ENCODE data around the gene EPHB3. TPM values are rescaled to one million over a fixed set of nuclear protein-coding genes. Genes with fewer than 3 reads are reported as not detected.

EPHB3 gene
- total RNA-seq, 1 donor from 2014 or later = 0.92 TPM

GRCh38 chr3:184590795-184591194, 29.2 kb downstream of the EPHB3 start:
- H3K4me3 ChIP-seq (ENCODE audit: low read depth, low read length) = no peak overlapping the region
- DNase-seq (ENCODE audit: low read depth) = no peak
- no peak for TF ChIP-seq CTCF (conservative IDR thresholded peaks at IDR 0.05; ENCODE audit: low read depth, low read length)

GRCh38 chr3:184591789-184592188, 30.2 kb downstream of the EPHB3 start:
- no peak for TF ChIP-seq CTCF (conservative IDR thresholded peaks at IDR 0.05; ENCODE audit: low read depth, low read length)
- no peak for DNase-seq (ENCODE audit: low read depth)
- no peak overlapping the region for H3K4me3 ChIP-seq (ENCODE audit: low read depth, low read length)

- no peak overlapping the region for H3K4me3 ChIP-seq (ENCODE audit: low read depth, low read length)
- no peak for TF ChIP-seq CTCF (conservative IDR thresholded peaks at IDR 0.05; ENCODE audit: low read depth, low read length)
- DNase-seq (ENCODE audit: low read depth) = no peak
Measured at GRCh38 chr3:184592371-184593219, 31.0 kb downstream of the EPHB3 start.

GRCh38 chr3:184593220-184593927, 31.8 kb downstream of the EPHB3 start:
- no peak for TF ChIP-seq CTCF (conservative IDR thresholded peaks at IDR 0.05; ENCODE audit: low read depth, low read length)
- no peak for DNase-seq (ENCODE audit: low read depth)
- H3K4me3 ChIP-seq (ENCODE audit: low read depth, low read length) = no peak overlapping the region

- no peak for TF ChIP-seq CTCF (conservative IDR thresholded peaks at IDR 0.05; ENCODE audit: low read depth, low read length)
- DNase-seq (ENCODE audit: low read depth) = no peak
- no peak overlapping the region for H3K4me3 ChIP-seq (ENCODE audit: low read depth, low read length)
Measured at GRCh38 chr3:184593928-184594303, 32.3 kb downstream of the EPHB3 start.

GRCh38 chr3:184594371-184595001, 32.9 kb downstream of the EPHB3 start:
- no peak for TF ChIP-seq CTCF (conservative IDR thresholded peaks at IDR 0.05; ENCODE audit: low read depth, low read length)

More at GRCh38 chr3:184594371-184595001, 32.9 kb downstream of the EPHB3 start:
- H3K4me3 ChIP-seq (ENCODE audit: low read depth, low read length) = no peak overlapping the region
- DNase-seq (ENCODE audit: low read depth) = no peak
